Nephron (organoid): ENCODE data around the gene PYM1.

Source experiments
- H3K27ac Mint-ChIP-seq, 3 experiments: 2 replicates each; pipeline ENCODE4 v1.8.0; 2020; ENCODE audit warnings: mixed read lengths in 3 of 3, mild to moderate bottlenecking in 2 of 3, moderate library complexity in 1 of 3
- H3K27me3 Mint-ChIP-seq: 2 replicates; pipeline ENCODE4 v1.8.0; 2021; ENCODE audit warnings: low read depth, mild to moderate bottlenecking, moderate library complexity, mixed read lengths
- H3K36me3 Mint-ChIP-seq: 2 replicates; pipeline ENCODE4 v1.8.0; 2020; ENCODE audit warnings: low read depth, mixed read lengths
- H3K4me1 Mint-ChIP-seq: 2 replicates; pipeline ENCODE4 v1.8.0; 2020; ENCODE audit warnings: mixed read lengths
- H3K4me3 Mint-ChIP-seq, 3 experiments: 2 replicates each; pipeline ENCODE4 v1.8.0; 2020; ENCODE audit warnings: mild to moderate bottlenecking in 3 of 3, mixed read lengths in 3 of 3, moderate library complexity in 2 of 3
- H3K9me3 Mint-ChIP-seq: 2 replicates; pipeline ENCODE4 v1.8.0; 2020; ENCODE audit warnings: mixed read lengths
- TF ChIP-seq, protein P1 (sequence below), 3 experiments: fragments of 200-600 bp; sonication (generic); IDR thresholded peaks; one replicate each; pipeline ENCODE4 v1.5.0; 2021; ENCODE audit warnings: antibody characterized with exemption in 3 of 3; ENCODE audit not compliant: unreplicated experiment in 3 of 3

The PYM1 gene

DNA sequence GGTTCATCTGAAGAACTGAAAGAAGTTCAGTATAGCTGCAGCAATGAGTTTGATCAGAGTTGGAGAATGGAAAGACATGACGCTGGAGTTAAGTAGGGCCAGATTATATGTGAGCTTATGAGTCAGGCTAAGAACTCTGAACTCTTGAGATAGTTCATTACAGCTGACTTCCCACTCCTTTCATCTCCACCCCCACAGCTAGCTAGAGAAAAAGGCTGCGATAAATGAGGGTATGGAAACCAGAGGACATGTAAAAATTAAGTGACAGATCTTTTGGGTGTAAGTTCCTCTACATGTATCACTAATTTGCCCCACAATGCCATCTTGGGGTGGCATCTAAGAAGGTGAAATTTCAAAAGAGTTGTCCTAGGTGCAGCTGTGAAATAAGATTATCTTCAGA is 28.6 kb downstream of the PYM1 start:
- Mint-ChIP-seq H3K27me3 (peaks cover 3% of the 10 kb centered on the region), H3K4me1 (no peaks in the 10 kb centered on the region), H3K9me3 (no peaks in the 10 kb centered on the region), H3K4me3 (no peak overlapping the region), H3K36me3 (peaks cover 31% of the 10 kb centered on the region), H3K27ac (no peak overlapping the region)
- TF ChIP-seq, protein P1, sequence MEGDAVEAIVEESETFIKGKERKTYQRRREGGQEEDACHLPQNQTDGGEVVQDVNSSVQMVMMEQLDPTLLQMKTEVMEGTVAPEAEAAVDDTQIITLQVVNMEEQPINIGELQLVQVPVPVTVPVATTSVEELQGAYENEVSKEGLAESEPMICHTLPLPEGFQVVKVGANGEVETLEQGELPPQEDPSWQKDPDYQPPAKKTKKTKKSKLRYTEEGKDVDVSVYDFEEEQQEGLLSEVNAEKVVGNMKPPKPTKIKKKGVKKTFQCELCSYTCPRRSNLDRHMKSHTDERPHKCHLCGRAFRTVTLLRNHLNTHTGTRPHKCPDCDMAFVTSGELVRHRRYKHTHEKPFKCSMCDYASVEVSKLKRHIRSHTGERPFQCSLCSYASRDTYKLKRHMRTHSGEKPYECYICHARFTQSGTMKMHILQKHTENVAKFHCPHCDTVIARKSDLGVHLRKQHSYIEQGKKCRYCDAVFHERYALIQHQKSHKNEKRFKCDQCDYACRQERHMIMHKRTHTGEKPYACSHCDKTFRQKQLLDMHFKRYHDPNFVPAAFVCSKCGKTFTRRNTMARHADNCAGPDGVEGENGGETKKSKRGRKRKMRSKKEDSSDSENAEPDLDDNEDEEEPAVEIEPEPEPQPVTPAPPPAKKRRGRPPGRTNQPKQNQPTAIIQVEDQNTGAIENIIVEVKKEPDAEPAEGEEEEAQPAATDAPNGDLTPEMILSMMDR (IDR thresholded peaks at IDR 0.05; ENCODE audit: unreplicated experiment in 3 of 3) = no peak

DNA sequence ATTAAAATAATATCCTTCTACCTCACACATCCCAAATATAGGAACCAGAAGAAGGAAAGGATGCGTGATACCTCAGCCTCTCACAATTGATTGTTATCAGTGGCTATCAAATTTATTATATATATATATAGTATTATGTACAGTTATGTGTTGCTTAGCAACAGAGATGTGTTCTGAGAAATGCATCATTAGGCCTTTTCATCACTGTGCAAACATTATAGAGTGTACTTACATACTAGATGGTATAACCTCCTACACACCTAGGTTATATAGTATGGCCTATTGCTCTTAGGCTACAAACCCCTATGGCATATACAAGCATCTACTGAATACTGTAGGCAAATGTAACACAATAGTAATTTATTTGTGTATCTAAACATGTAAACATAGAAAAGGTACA is 34.0 kb downstream of the PYM1 start:
- TF ChIP-seq, protein P1 (IDR thresholded peaks at IDR 0.05; ENCODE audit: unreplicated experiment in 3 of 3) = no peak
- H3K27ac Mint-ChIP-seq = no peak overlapping the region
- H3K4me1 Mint-ChIP-seq = no peaks in the 10 kb centered on the region
- H3K36me3 Mint-ChIP-seq = peaks cover under 1% of the 10 kb centered on the region
- H3K4me3 Mint-ChIP-seq = no peak overlapping the region
- H3K27me3 Mint-ChIP-seq = peaks cover 3% of the 10 kb centered on the region
- H3K9me3 Mint-ChIP-seq = no peaks in the 10 kb centered on the region

DNA sequence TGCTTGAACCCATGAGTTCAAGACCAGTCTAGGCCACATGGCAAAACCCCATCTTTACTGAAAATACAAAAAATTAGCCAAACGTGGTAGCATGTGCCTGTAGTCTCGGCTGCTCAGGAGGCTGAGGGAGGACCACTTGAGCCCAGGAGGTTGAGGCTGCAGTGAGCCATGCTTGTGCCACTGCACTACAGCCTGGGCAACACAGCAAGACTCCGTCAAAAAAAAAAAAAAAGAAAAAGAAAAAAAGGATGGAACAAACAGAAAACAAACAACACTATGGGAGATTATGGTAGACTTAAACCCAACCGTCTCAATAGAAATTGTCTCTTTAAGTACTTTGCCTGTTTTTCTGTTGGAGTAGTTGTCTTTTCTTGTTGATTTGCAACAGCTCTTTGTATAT is 36.4 kb downstream of the PYM1 start:
- H3K27me3 Mint-ChIP-seq = no peaks in the 10 kb centered on the region
- H3K4me1 Mint-ChIP-seq = no peaks in the 10 kb centered on the region
- no peaks in the 10 kb centered on the region for H3K36me3 Mint-ChIP-seq
- no peak overlapping the region for H3K4me3 Mint-ChIP-seq
- H3K9me3 Mint-ChIP-seq = no peaks in the 10 kb centered on the region
- TF ChIP-seq, protein P1 (IDR thresholded peaks at IDR 0.05; ENCODE audit: unreplicated experiment in 3 of 3) = no peak
- no peak overlapping the region for H3K27ac Mint-ChIP-seq

DNA sequence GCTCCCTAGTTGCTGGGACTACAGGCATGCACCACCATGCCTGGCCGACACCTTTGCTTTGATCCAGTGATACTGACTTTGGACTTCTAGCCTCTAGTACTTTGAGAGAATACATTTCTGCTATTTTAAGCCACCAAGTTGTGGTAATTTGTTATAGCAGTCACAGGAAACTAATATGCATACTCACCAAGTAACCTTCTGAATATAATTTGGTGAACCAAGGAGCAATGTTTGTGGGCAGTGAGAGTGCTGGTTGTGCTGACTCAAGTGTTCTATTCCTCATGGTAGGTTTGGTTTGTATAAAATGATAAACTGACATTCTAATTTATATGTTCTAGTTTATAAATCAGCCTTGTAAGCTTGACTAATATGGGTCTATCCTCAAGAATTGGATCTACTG is 42.6 kb downstream of the PYM1 start:
- Mint-ChIP-seq H3K9me3 (no peaks in the 10 kb centered on the region), H3K4me3 (no peak overlapping the region), H3K4me1 (no peaks in the 10 kb centered on the region), H3K27me3 (no peaks in the 10 kb centered on the region), H3K27ac (no peak overlapping the region), H3K36me3 (no peaks in the 10 kb centered on the region)
- TF ChIP-seq, protein P1 (IDR thresholded peaks at IDR 0.05; ENCODE audit: unreplicated experiment in 3 of 3) = no peak

DNA sequence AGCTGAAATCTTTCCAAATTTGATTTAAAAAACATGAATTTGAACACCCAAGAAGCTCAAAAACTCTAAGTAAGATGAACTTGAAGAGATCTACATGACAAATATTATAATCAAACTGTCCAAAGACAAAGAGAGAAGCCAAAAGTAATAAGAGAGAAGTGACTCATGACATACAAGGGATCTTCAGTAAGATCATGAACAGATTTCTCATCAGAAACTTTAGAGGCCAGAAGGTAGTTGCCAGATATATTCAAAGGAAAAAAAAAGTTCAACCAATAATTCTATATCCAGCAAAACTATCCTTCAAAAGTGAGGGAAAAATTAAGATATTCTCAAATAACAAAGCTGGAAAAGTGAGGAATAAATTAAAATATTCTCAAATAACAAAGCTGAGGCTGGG is 49.9 kb downstream of the PYM1 start:
- peaks cover 12% of the 10 kb centered on the region for H3K9me3 Mint-ChIP-seq
- H3K27me3 Mint-ChIP-seq = no peaks in the 10 kb centered on the region
- no peaks in the 10 kb centered on the region for H3K4me1 Mint-ChIP-seq
- no peak overlapping the region for H3K4me3 Mint-ChIP-seq
- peaks cover 8% of the 10 kb centered on the region for H3K36me3 Mint-ChIP-seq
- TF ChIP-seq, protein P1 (IDR thresholded peaks at IDR 0.05; ENCODE audit: unreplicated experiment in 3 of 3) = no peak
- H3K27ac Mint-ChIP-seq = no peak overlapping the region

DNA sequence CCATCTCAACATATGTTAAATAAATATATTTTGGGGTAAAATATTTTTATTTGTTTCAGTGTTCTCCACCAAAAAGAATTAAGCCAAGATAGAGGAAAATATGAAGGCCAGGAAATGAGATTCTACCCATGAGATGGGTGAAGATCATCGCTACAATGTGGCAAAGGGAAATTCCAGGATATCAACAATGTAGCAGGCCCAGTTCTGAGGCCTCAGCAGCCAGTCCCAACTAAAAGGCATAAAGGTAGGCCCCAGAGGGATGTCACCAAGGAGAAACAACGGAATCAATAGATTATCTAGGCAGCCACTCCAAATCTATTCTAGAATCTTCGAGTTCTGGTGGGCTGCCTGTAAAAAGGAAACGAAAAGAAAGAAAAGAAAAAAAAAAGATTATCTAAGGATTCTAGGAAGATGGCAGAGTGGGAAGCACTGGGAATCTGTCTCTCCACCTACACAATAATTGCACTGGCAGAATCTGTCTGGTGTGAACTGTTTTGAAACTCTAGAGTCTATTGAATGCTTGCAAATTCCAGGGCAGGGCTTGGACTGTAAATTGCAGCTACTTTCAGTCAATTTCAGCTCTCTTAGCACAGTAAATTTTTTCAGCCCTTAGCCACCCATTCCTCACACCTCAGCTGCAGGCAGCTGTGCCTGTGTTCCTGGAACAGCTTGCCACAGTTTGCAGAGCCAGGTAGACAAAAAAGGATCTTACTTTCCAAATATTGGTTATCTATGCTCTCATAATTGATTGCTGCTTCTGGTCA is 51.8 kb downstream of the PYM1 start:
- Mint-ChIP-seq H3K4me1 (no peaks in the 10 kb centered on the region), H3K9me3 (peaks cover 12% of the 10 kb centered on the region), H3K27ac (no peak overlapping the region), H3K27me3 (no peaks in the 10 kb centered on the region), H3K36me3 (peaks cover 8% of the 10 kb centered on the region), H3K4me3 (no peak overlapping the region)
- TF ChIP-seq, protein P1 (IDR thresholded peaks at IDR 0.05; ENCODE audit: unreplicated experiment in 3 of 3) = no peak
